Ecto neural progenitor cell (in vitro differentiated cells): Measurements from ENCODE around the gene CENPU.
A peak's percentile ranks its signal among the peaks of the same experiment; 100 is the strongest.
"Not testable (repeated sequence)": the region's sequence is repeated elsewhere in the genome, so short reads cannot be mapped to it uniquely, and the experiment has no call there.

Source experiments
- DNase-seq: peaks from one replicate; pipeline ENCODE4 v3.0.0-alpha.2; 2018; ENCODE audit warnings: low spot score

Gene CENPU

GRCh38 chr4:184666670-184667069 lies 67.2 kb downstream of the CENPU start:
- DNase-seq = no peak

- no peak for DNase-seq
Observed at GRCh38 chr4:184664445-184665210, 69.3 kb downstream of the CENPU start.

DNA sequence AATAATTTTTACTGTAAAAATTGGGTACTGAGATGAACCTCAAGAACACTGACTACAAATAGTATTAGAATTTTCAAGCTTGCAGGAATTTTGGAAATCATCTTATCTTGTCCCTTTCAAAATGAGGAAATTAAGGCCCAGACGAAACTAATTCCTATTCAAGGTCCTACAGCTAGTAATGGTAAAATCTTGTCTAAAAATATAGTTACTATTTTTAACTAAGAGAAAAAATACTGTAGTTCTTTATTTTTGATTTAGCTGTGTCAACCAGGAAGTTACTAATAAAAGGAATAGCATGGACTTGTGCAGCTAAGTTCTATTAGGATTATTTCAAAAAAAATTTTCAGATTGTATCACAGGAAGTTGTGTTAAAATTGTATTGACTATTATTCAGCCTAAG lies 71.7 kb downstream of the CENPU start:
- DNase-seq = no peak

DNA sequence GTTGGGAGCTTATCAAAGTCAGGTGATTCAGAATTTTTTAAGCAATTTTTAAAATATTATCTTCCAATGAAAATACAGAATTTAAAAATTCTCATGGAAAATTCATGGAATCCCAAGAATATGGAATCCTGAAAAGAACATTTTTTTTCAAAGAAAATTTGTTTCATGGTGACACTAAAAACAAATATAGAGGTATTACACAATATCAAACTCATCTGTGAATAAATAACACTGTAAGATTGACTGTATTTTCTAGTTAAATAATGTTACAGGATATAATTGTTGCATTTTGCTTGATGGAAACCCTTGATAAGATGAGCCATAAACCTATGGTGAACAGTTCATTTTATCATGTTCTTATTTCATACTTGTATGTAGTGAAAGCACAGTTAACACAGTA lies 72.9 kb downstream of the CENPU start:
- DNase-seq = no peak

DNA sequence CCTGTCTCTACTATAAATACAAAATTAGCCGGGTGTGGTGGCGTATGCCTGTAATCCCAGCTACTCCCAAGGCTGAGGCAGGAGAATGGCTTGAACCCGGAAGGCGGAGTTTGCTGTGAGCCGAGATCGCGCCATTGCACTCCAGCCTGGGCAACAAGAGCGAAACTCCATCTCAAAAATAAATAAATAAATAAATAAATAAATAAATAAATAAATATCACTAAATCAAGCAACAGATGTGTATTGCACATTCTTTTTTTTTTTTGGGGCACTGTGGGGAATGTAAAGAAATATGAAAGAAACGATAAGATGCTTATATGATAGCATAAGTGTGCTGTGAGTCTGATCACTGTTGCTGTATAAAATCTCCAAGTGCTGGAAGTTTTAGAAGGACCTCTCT lies 76.1 kb downstream of the CENPU start:
- DNase-seq = not testable (repeated sequence)

DNA sequence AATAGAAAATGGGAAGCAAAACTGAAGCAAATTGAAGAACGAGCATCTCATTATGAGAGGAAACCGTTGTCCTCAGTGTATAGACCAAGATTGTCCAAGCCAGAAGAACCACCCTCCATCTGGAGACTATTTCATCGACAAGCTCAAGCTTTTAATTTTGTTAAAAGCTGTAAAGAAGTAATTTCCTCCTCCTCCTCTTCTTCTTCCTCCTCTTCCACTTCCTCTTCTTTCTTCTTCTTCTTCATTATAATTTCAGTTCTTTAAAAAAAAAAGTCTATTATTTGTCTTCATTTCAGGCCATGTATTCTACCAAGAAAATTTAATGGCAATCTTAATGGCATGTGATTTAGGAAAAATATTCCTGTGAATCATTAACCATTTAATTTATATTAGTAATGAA lies 76.8 kb downstream of the CENPU start:
- no peak for DNase-seq

- no peak for DNase-seq
Observed at GRCh38 chr4:184655889-184656869, 77.7 kb downstream of the CENPU start.

- no peak for DNase-seq
Observed at GRCh38 chr4:184653650-184654049, 80.2 kb downstream of the CENPU start.

DNA sequence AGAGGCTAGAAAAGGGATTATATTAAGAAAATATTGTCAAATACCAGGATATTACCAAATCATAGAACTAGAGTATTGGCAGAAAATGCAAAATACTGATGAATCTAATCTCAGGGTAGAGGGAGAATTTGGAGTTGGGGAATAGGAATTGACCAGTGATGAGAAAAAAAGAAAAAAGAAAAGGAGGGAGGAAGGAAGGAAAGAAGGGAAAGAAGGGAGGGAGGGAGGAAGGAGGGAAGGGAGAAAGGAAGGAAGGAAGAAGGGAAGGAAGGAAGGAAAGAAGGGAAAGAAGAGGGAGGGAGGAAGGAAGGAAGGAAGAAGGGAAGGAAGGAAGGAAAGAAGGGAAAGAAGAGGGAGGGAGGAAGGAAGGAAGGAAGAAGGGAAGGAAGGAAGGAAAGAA lies 81.2 kb downstream of the CENPU start:
- DNase-seq = not testable (repeated sequence)

DNA sequence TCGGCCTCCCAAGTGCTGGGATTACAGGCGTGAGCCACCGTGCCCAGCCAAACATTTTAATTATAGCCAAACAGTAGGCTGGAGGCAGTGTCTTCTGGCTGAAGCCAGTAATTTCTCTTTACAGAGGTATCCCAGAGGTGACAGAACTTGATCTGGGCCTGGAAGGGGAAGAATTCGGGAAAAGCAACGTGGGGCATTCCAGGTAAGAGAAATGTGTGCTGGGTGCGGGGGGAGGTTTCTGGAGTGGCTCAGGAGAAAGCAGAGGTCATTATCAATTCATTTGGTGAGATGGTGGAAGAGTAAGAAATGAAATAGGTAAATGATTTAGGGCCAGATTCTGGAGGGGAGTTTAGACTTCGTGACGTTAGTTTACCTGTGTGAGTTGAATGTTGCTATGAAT lies 82.0 kb downstream of the CENPU start:
- DNase-seq = no peak

- DNase-seq = peak; percentile 62
Observed at GRCh38 chr4:184649971-184650855, 83.7 kb downstream of the CENPU start.

DNA sequence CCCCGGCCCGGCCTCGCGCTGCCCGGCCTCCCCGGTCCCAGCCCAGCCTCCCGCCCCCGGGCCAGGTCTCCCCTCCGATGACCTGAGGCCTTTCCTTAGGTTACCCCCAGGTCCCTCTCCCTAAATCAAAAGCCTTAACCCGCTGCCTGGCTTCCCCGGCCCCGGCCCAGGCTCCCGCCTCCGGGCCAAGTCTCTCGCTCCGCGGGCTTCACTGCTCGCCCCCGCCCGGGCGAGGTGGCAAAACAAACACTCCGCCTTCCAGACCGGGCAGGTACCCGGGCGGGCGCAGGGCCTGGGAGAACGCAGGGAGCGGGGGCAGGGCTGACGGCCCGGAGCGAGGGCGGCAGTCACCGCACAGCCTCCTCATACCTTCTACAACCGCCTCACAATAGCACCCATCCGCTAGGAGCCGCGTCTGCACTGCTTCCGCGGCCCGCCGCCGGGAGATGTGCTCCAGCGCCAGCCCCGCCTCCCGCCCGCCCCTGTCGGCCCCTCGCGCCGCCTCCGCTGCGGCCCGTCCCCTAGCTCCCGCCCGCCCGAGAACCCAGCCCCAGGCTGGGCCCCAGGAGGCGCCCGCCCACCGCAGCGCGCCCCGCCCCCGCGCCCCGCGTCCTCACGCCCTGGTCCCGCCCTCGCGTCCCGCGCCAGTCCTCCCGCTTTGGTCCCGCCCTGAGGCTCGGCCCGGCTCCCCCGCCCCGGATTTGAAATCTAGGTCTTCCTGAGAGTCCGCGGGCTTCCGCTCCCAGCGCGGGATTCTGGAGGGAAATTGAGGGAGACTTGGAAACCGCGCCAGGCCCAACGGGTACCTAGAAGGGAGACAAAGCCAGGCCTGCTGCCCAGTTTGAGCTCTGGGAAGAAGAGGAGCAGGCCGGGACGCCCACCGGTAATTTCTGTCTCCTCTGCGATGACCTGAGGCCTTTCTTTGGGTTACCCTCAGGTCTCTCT lies 84.6 kb downstream of the CENPU start, which contains the start of the genes CASP3 and PRIMPOL:
Gene CASP3, minus strand, starts transcription at position 422 of the 945 bp plus-strand sequence. CDS start 10,994 bp downstream, outside the sequence.
Gene PRIMPOL, plus strand, starts transcription at position 713 of the 945 bp plus-strand sequence. CDS start 7,403 bp downstream, outside the sequence.
- DNase-seq = peak; percentile 98

- DNase-seq = peak; percentile 75
Observed at GRCh38 chr4:184648313-184649025, 85.4 kb downstream of the CENPU start.

GRCh38 chr4:184648054-184648312 lies 85.9 kb downstream of the CENPU start:
- DNase-seq = no peak

DNA sequence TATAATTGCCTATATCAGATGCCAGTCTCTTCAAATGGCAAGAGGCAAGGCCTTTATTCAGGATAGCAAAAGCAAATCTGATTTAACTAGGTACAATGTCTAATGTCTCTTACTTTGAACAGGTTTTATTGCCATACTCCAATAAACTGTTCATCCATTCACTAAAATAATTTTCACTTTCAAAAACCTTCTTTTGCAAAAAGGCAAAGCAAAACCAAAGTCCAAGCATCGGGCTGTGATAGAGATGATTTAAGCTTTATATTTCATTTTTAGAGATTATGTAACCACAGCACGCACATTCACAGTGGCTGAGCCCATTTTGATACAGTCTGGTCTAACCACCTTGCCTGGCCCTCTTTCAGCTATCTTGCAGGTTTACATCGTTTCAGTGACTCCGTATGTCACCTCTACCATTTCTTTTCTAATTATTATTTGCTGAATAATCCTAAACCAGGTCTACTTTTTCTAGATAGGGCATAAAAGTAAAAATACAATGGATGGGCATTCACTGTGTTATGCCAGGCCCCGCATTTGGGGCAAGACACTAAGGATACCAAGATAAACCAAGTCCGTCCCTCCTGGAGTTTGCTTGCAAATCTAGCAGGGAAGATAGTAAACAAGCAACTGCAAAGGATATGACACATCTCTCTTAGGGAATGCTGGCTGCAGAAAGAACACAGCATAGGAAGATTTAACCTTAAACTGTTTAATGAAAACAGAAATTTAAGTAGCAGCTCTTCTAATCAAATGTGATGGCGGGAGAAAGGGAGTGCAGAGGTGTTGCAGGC lies 86.4 kb downstream of the CENPU start:
- DNase-seq = no peak

GRCh38 chr4:184645904-184646610 lies 87.8 kb downstream of the CENPU start:
- no peak for DNase-seq

GRCh38 chr4:184644553-184645307 lies 89.2 kb downstream of the CENPU start:
- no peak for DNase-seq
